ENCODE data around the gene PNISR. TPM values are rescaled to one million over a fixed set of nuclear protein-coding genes. Genes with fewer than 3 reads are reported as not detected.

Gene PNISR
- total and polyA plus RNA-seq, 2 of the 13 experiments (the other 11 are each of a cell fraction or from before 2014, with no cell fraction given) = 43.0 to 48.0 TPM

DNA sequence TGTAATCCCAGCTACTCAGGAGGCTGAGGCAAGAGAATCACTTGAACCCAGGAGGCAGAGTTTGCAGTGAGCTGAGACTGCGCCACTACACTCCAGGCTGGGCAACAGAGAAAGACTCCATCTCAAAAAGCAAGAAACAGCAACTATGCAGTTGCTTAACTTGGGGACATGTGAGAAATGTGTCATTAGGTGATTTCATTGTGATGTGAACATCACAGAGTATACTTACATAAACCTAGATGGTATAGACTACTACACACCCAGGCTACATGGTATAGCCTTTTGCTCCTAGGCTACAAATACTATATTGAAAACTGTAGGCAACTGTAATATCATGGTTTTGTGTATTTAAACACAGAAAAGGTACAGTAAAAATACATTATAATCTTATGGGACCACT is 27.8 kb downstream of the PNISR start:
- intact Hi-C loops (cut with micrococcal nuclease; ENCODE audit: unreplicated experiment) (no loop called here), in situ Hi-C loops (cut with HindIII; ENCODE audit: extremely low pct_ligation_motif_present, low pct_unique_long_range_greater_than_20kb) (no loop called here)
- Histone ChIP-seq H2AFZ (ENCODE audit: low read length) (no peak overlapping the region), H3K4me3 (replicated peaks in 1 of 3; ENCODE audit: insufficient read depth in 1 of 3, low read depth in 2 of 3, low read length in 3 of 3) (no peak overlapping the region), H3K27me3 (ENCODE audit: control insufficient read depth in 1 of 2, insufficient read depth in 2 of 2, low read length in 2 of 2) (no peaks in the 10 kb centered on the region), H3K79me2 (ENCODE audit: insufficient read depth, low read length) (no peaks in the 10 kb centered on the region), H3K27ac (ENCODE audit: extremely low read length, insufficient read depth, low read length) (no peak overlapping the region), H3K36me3 (replicated peaks in 1 of 2; ENCODE audit: control insufficient read depth in 1 of 2, insufficient read depth in 2 of 2, low read length in 2 of 2) (peaks cover 3 to 27% of the 10 kb centered on the region in 2 experiments; a peak in 4 of 5 replicates), H3K4me2 (ENCODE audit: low read depth, low read length) (no peak overlapping the region), H3K4me1 (ENCODE audit: insufficient read depth, low read length) (peaks cover 17% of the 10 kb centered on the region), H3K9ac (ENCODE audit: insufficient read depth, low read depth, low read length) (no peak overlapping the region), H4K20me1 (ENCODE audit: insufficient read depth, low read length) (no peaks in the 10 kb centered on the region), H3K9me3 (ENCODE audit: low read length) (no peaks in the 10 kb centered on the region)
- DNase-seq (ENCODE audit: low spot score) (no peak), ATAC-seq (no peak), FAIRE-seq (no peak)
- POLR2A ChIA-PET = interaction anchor here (1.2 to 4.8 kb wide), 2 partner anchors 25 to 27 kb away, joined by 3 to 75 read pairs; partner anchors contain the start of gene PNISR
- CTCF ChIA-PET (ENCODE audit: low intra/inter-chr PET ratio, low total read pairs) = no interaction called here
- no TSS peak for BruUV-seq (replicated peaks)
- no CpG with 5 or more reads among the region's 1 CpG for WGBS (ENCODE audit: low lambda C conversion rate)
- TF ChIP-seq, protein P1, sequence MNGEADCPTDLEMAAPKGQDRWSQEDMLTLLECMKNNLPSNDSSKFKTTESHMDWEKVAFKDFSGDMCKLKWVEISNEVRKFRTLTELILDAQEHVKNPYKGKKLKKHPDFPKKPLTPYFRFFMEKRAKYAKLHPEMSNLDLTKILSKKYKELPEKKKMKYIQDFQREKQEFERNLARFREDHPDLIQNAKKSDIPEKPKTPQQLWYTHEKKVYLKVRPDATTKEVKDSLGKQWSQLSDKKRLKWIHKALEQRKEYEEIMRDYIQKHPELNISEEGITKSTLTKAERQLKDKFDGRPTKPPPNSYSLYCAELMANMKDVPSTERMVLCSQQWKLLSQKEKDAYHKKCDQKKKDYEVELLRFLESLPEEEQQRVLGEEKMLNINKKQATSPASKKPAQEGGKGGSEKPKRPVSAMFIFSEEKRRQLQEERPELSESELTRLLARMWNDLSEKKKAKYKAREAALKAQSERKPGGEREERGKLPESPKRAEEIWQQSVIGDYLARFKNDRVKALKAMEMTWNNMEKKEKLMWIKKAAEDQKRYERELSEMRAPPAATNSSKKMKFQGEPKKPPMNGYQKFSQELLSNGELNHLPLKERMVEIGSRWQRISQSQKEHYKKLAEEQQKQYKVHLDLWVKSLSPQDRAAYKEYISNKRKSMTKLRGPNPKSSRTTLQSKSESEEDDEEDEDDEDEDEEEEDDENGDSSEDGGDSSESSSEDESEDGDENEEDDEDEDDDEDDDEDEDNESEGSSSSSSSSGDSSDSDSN (CRISPR knock-in tag; IDR thresholded peaks at IDR 0.05) = no peak
- TF ChIP-seq ZNF768 (CRISPR knock-in tag; IDR thresholded peaks at IDR 0.05) (no peak), SMAD9 (CRISPR knock-in tag; IDR thresholded peaks at IDR 0.05) (no peak), ZFP36L1 (CRISPR knock-in tag; IDR thresholded peaks at IDR 0.05) (no peak), ZSCAN9 (CRISPR knock-in tag; IDR thresholded peaks at IDR 0.05; ENCODE audit: borderline replicate concordance) (no peak)
- TF ChIP-seq, protein P2, sequence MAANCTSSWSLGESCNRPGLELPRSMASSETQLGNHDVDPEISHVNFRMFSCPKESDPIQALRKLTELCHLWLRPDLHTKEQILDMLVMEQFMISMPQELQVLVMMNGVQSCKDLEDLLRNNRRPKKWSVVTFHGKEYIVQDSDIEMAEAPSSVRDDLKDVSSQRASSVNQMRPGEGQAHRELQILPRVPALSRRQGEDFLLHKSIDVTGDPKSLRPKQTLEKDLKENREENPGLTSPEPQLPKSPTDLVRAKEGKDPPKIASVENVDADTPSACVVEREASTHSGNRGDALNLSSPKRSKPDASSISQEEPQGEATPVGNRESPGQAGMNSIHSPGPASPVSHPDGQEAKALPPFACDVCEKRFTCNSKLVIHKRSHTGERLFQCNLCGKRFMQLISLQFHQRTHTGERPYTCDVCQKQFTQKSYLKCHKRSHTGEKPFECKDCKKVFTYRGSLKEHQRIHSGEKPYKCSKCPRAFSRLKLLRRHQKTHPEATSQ (CRISPR knock-in tag; IDR thresholded peaks at IDR 0.05; ENCODE audit: borderline replicate concordance) = no peak
- TF ChIP-seq, protein P3, sequence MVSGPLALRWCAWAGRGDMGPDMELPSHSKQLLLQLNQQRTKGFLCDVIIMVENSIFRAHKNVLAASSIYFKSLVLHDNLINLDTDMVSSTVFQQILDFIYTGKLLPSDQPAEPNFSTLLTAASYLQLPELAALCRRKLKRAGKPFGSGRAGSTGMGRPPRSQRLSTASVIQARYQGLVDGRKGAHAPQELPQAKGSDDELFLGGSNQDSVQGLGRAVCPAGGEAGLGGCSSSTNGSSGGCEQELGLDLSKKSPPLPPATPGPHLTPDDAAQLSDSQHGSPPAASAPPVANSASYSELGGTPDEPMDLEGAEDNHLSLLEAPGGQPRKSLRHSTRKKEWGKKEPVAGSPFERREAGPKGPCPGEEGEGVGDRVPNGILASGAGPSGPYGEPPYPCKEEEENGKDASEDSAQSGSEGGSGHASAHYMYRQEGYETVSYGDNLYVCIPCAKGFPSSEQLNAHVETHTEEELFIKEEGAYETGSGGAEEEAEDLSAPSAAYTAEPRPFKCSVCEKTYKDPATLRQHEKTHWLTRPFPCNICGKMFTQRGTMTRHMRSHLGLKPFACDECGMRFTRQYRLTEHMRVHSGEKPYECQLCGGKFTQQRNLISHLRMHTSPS (CRISPR knock-in tag; IDR thresholded peaks at IDR 0.05; ENCODE audit: low read depth) = no peak
- TF ChIP-seq, protein P4, sequence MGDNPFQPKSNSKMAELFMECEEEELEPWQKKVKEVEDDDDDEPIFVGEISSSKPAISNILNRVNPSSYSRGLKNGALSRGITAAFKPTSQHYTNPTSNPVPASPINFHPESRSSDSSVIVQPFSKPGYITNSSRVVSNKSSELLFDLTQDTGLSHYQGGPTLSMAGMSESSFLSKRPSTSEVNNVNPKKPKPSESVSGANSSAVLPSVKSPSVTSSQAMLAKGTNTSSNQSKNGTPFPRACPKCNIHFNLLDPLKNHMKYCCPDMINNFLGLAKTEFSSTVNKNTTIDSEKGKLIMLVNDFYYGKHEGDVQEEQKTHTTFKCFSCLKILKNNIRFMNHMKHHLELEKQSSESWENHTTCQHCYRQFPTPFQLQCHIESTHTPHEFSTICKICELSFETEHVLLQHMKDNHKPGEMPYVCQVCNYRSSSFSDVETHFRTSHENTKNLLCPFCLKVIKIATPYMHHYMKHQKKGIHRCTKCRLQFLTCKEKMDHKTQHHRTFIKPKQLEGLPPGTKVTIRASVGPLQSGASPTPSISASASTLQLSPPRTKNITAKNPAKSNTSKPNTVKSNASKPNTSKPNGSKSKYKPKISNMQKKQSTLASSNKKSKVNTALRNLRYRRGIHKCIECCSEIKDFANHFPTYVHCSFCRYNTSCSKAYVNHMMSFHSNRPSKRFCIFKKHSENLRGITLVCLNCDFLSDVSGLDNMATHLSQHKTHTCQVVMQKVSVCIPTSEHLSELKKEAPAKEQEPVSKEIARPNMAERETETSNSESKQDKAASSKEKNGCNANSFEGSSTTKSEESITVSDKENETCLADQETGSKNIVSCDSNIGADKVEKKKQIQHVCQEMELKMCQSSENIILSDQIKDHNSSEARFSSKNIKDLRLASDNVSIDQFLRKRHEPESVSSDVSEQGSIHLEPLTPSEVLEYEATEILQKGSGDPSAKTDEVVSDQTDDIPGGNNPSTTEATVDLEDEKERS (CRISPR knock-in tag; IDR thresholded peaks at IDR 0.05) = no peak
- TF ChIP-seq, protein P5, sequence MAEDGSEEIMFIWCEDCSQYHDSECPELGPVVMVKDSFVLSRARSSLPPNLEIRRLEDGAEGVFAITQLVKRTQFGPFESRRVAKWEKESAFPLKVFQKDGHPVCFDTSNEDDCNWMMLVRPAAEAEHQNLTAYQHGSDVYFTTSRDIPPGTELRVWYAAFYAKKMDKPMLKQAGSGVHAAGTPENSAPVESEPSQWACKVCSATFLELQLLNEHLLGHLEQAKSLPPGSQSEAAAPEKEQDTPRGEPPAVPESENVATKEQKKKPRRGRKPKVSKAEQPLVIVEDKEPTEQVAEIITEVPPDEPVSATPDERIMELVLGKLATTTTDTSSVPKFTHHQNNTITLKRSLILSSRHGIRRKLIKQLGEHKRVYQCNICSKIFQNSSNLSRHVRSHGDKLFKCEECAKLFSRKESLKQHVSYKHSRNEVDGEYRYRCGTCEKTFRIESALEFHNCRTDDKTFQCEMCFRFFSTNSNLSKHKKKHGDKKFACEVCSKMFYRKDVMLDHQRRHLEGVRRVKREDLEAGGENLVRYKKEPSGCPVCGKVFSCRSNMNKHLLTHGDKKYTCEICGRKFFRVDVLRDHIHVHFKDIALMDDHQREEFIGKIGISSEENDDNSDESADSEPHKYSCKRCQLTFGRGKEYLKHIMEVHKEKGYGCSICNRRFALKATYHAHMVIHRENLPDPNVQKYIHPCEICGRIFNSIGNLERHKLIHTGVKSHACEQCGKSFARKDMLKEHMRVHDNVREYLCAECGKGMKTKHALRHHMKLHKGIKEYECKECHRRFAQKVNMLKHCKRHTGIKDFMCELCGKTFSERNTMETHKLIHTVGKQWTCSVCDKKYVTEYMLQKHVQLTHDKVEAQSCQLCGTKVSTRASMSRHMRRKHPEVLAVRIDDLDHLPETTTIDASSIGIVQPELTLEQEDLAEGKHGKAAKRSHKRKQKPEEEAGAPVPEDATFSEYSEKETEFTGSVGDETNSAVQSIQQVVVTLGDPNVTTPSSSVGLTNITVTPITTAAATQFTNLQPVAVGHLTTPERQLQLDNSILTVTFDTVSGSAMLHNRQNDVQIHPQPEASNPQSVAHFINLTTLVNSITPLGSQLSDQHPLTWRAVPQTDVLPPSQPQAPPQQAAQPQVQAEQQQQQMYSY (CRISPR knock-in tag; IDR thresholded peaks at IDR 0.05) = no peak
- TF ChIP-seq, protein P6, sequence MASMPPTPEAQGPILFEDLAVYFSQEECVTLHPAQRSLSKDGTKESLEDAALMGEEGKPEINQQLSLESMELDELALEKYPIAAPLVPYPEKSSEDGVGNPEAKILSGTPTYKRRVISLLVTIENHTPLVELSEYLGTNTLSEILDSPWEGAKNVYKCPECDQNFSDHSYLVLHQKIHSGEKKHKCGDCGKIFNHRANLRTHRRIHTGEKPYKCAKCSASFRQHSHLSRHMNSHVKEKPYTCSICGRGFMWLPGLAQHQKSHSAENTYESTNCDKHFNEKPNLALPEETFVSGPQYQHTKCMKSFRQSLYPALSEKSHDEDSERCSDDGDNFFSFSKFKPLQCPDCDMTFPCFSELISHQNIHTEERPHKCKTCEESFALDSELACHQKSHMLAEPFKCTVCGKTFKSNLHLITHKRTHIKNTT (CRISPR knock-in tag; IDR thresholded peaks at IDR 0.05) = no peak

Measured in HepG2 (cell line).